LNCaP clone FGC (cell line): ENCODE data around the gene EHBP1L1.

Experiments
- DNase-seq: peaks from one replicate; pipeline ENCODE4 v3.0.0-alpha.2; 2011; ENCODE audit warnings: low read depth
- H3K4me3 ChIP-seq: 2 replicates; pipeline ENCODE4 v1.5.1; 2011; ENCODE audit warnings: mild to moderate bottlenecking, low read depth, low read length, control low read depth
- CTCF ChIP-seq: IDR thresholded peaks from 2 replicates; pipeline ENCODE4 v1.5.1; 2012; ENCODE audit warnings: mild to moderate bottlenecking; ENCODE audit not compliant: control insufficient read depth, insufficient read depth; ENCODE audit errors: extremely low read depth

The EHBP1L1 gene

GRCh38 chr11:65547446-65548125 lies 28.3 kb upstream of the EHBP1L1 start:
- no peak for TF ChIP-seq CTCF
- no peak for DNase-seq
- H3K4me3 ChIP-seq: no peak overlapping the region

GRCh38 chr11:65548395-65548794 lies 27.5 kb upstream of the EHBP1L1 start:
- no peak for DNase-seq
- no peak overlapping the region for H3K4me3 ChIP-seq
- no peak for TF ChIP-seq CTCF

- DNase-seq: no peak
- TF ChIP-seq CTCF: no peak
- H3K4me3 ChIP-seq: no peak overlapping the region
Observed at GRCh38 chr11:65549096-65549495, 26.8 kb upstream of the EHBP1L1 start.

GRCh38 chr11:65551572-65552387 lies 24.1 kb upstream of the EHBP1L1 start:
- peak; percentile 77 for TF ChIP-seq CTCF
- no peak overlapping the region for H3K4me3 ChIP-seq
- no peak for DNase-seq

- no peak for TF ChIP-seq CTCF
- no peak for DNase-seq
- no peak overlapping the region for H3K4me3 ChIP-seq
Observed at GRCh38 chr11:65552388-65552951, 23.4 kb upstream of the EHBP1L1 start.

GRCh38 chr11:65553301-65554001 lies 22.4 kb upstream of the EHBP1L1 start:
- TF ChIP-seq CTCF: no peak
- H3K4me3 ChIP-seq: no peak overlapping the region
- DNase-seq: no peak
